ENCODE results near the gene RAB10. TPM values are rescaled to one million over a fixed set of nuclear protein-coding genes. Genes with fewer than 3 reads are reported as not detected.

The RAB10 gene
- total RNA-seq, 2 donors from 2014 or later: 70.9 to 86.7 TPM

GRCh38 chr2:26001743-26002351, 32.0 kb upstream of the RAB10 start:
- H3K27me3 ChIP-seq: no peaks in the 10 kb centered on the region
- H3K4me3 ChIP-seq: no peak overlapping the region
- H3K36me3 ChIP-seq: no peaks in the 10 kb centered on the region
- DNase-seq (ENCODE audit: low spot score): peak; percentile 66
- H3K9me3 ChIP-seq: no peaks in the 10 kb centered on the region
- no peak for TF ChIP-seq CTCF (IDR thresholded peaks at IDR 0.05)
- peaks cover 0 to 26% of the 10 kb centered on the region in 2 donors for H3K4me1 ChIP-seq
- peak overlapping the region; percentile 58 to 60 for H3K27ac ChIP-seq

GRCh38 chr2:26002632-26003310, 31.1 kb upstream of the RAB10 start:
- peak overlapping the region; percentile 58 to 60 for H3K27ac ChIP-seq
- no peaks in the 10 kb centered on the region for H3K9me3 ChIP-seq
- no peak for DNase-seq (ENCODE audit: low spot score)
- H3K36me3 ChIP-seq: no peaks in the 10 kb centered on the region
- H3K4me1 ChIP-seq: peaks cover 0 to 26% of the 10 kb centered on the region in 2 donors
- no peak for TF ChIP-seq CTCF (IDR thresholded peaks at IDR 0.05)
- H3K4me3 ChIP-seq: no peak overlapping the region
- no peaks in the 10 kb centered on the region for H3K27me3 ChIP-seq

GRCh38 chr2:26008095-26008494, 25.8 kb upstream of the RAB10 start:
- no peaks in the 10 kb centered on the region for H3K27me3 ChIP-seq
- TF ChIP-seq CTCF (IDR thresholded peaks at IDR 0.05): no peak
- no peaks in the 10 kb centered on the region for H3K36me3 ChIP-seq
- no peak for DNase-seq (ENCODE audit: low spot score)
- H3K4me3 ChIP-seq: no peak overlapping the region
- no peaks in the 10 kb centered on the region for H3K9me3 ChIP-seq
- H3K4me1 ChIP-seq: peaks cover 0 to 12% of the 10 kb centered on the region in 2 donors
- H3K27ac ChIP-seq: no peak overlapping the region

- Histone ChIP-seq H3K27ac (no peak overlapping the region), H3K27me3 (no peaks in the 10 kb centered on the region), H3K4me1 (peaks cover 0 to 12% of the 10 kb centered on the region in 2 donors), H3K36me3 (no peaks in the 10 kb centered on the region), H3K9me3 (no peaks in the 10 kb centered on the region), H3K4me3 (no peak overlapping the region)
- DNase-seq (ENCODE audit: low spot score): peak; percentile 81
- no peak for TF ChIP-seq CTCF (IDR thresholded peaks at IDR 0.05)
Measured at GRCh38 chr2:26008851-26009566, 24.9 kb upstream of the RAB10 start.

DNA sequence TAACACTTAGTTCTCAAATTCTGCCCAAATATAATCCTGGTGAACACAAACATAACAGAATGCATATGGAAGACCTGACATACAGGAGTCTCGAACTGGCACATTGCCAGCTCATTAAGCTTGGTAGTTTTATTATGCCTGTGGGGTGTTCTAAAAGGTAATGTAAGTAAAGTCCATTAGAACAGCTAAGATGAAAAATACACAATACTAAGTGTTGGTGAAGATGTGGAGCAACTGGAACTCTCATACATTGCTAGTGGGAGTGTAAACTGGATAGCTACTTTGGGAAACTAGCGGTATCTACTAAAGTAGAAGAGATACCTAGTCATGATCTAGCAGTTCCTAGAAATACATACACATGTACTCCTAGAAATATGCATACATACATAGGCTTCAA, 24.3 kb upstream of the RAB10 start:
- H3K27ac ChIP-seq: no peak overlapping the region
- peaks cover 0 to 12% of the 10 kb centered on the region in 2 donors for H3K4me1 ChIP-seq
- no peak overlapping the region for H3K4me3 ChIP-seq
- DNase-seq (ENCODE audit: low spot score): no peak
- no peaks in the 10 kb centered on the region for H3K36me3 ChIP-seq
- no peaks in the 10 kb centered on the region for H3K9me3 ChIP-seq
- H3K27me3 ChIP-seq: no peaks in the 10 kb centered on the region
- TF ChIP-seq CTCF (IDR thresholded peaks at IDR 0.05): no peak
